ENCODE data around the gene HMGCLL1.

The HMGCLL1 gene

GRCh38 chr6:55568808-55569439 is 10.1 kb downstream of the HMGCLL1 start:
- Histone ChIP-seq H3K4me3 (ENCODE audit: extremely low read depth, insufficient read depth, low read length, poor library complexity, severe bottlenecking) (no peak overlapping the region), H3K4me1 (ENCODE audit: control insufficient read depth, insufficient read depth, low read length, poor library complexity, severe bottlenecking) (no peaks in the 10 kb centered on the region), H3K9me3 (ENCODE audit: control insufficient read depth, low read length) (no peaks in the 10 kb centered on the region), H3K27ac (ENCODE audit: low read depth, low read length, severe bottlenecking) (peak overlapping the region; percentile 48), H3K36me3 (ENCODE audit: control insufficient read depth, insufficient read depth, low read length) (no peaks in the 10 kb centered on the region)
- WGBS, 2 experiments (ENCODE audit: insufficient coverage in 2 of 2), result no CpG with 5 or more reads among the region's 1 CpG

- no peaks in the 10 kb centered on the region for H3K36me3 ChIP-seq (ENCODE audit: control insufficient read depth, insufficient read depth, low read length)
- no peak overlapping the region for H3K4me3 ChIP-seq (ENCODE audit: extremely low read depth, insufficient read depth, low read length, poor library complexity, severe bottlenecking)
- no peak overlapping the region for H3K27ac ChIP-seq (ENCODE audit: low read depth, low read length, severe bottlenecking)
- H3K4me1 ChIP-seq (ENCODE audit: control insufficient read depth, insufficient read depth, low read length, poor library complexity, severe bottlenecking), result no peaks in the 10 kb centered on the region
- WGBS, 2 experiments (ENCODE audit: insufficient coverage in 2 of 2), result 86% methylated on average over 2 of the region's 4 CpGs; no CpG with 5 or more reads in 1 of the 2 experiments
- no peaks in the 10 kb centered on the region for H3K9me3 ChIP-seq (ENCODE audit: control insufficient read depth, low read length)
Measured at GRCh38 chr6:55567558-55567957, 11.4 kb downstream of the HMGCLL1 start.

- Histone ChIP-seq H3K36me3 (ENCODE audit: control insufficient read depth, insufficient read depth, low read length) (no peaks in the 10 kb centered on the region), H3K4me3 (ENCODE audit: extremely low read depth, insufficient read depth, low read length, poor library complexity, severe bottlenecking) (no peak overlapping the region), H3K4me1 (ENCODE audit: control insufficient read depth, insufficient read depth, low read length, poor library complexity, severe bottlenecking) (no peaks in the 10 kb centered on the region), H3K27ac (ENCODE audit: low read depth, low read length, severe bottlenecking) (no peak overlapping the region), H3K9me3 (ENCODE audit: control insufficient read depth, low read length) (no peaks in the 10 kb centered on the region)
- WGBS, 2 experiments (ENCODE audit: insufficient coverage in 2 of 2), result 93 to 100% methylated on average over 1 to 2 of the region's 4 CpGs
Measured at GRCh38 chr6:55566036-55566710, 12.8 kb downstream of the HMGCLL1 start.

- H3K4me3 ChIP-seq (ENCODE audit: extremely low read depth, insufficient read depth, low read length, poor library complexity, severe bottlenecking), result no peak overlapping the region
- H3K36me3 ChIP-seq (ENCODE audit: control insufficient read depth, insufficient read depth, low read length), result no peaks in the 10 kb centered on the region
- 100% methylated on average over 1 of the region's 3 CpGs; no CpG with 5 or more reads in 1 of the 2 experiments for WGBS, 2 experiments (ENCODE audit: insufficient coverage in 2 of 2)
Measured at GRCh38 chr6:55562318-55562717, 16.7 kb downstream of the HMGCLL1 start.

GRCh38 chr6:55560290-55560885 is 18.6 kb downstream of the HMGCLL1 start:
- WGBS, 2 experiments (ENCODE audit: insufficient coverage in 2 of 2), result 71 to 86% methylated on average over 1 of the region's 2 CpGs
- H3K4me1 ChIP-seq (ENCODE audit: control insufficient read depth, insufficient read depth, low read length, poor library complexity, severe bottlenecking), result no peaks in the 10 kb centered on the region

More at GRCh38 chr6:55562318-55562717, 16.7 kb downstream of the HMGCLL1 start:
- Histone ChIP-seq H3K4me1 (ENCODE audit: control insufficient read depth, insufficient read depth, low read length, poor library complexity, severe bottlenecking) (no peaks in the 10 kb centered on the region), H3K27ac (ENCODE audit: low read depth, low read length, severe bottlenecking) (no peak overlapping the region), H3K9me3 (ENCODE audit: control insufficient read depth, low read length) (no peaks in the 10 kb centered on the region)

GRCh38 chr6:55557146-55557545 is 21.8 kb downstream of the HMGCLL1 start:
- WGBS, 2 experiments (ENCODE audit: insufficient coverage in 2 of 2), result 90 to 93% methylated on average over 3 to 4 of the region's 7 CpGs

More at GRCh38 chr6:55560290-55560885, 18.6 kb downstream of the HMGCLL1 start:
- no peak overlapping the region for H3K27ac ChIP-seq (ENCODE audit: low read depth, low read length, severe bottlenecking)
- no peaks in the 10 kb centered on the region for H3K9me3 ChIP-seq (ENCODE audit: control insufficient read depth, low read length)
- H3K4me3 ChIP-seq (ENCODE audit: extremely low read depth, insufficient read depth, low read length, poor library complexity, severe bottlenecking), result no peak overlapping the region
- H3K36me3 ChIP-seq (ENCODE audit: control insufficient read depth, insufficient read depth, low read length), result no peaks in the 10 kb centered on the region

GRCh38 chr6:55545791-55546190 is 33.2 kb downstream of the HMGCLL1 start:
- no peaks in the 10 kb centered on the region for H3K4me1 ChIP-seq (ENCODE audit: control insufficient read depth, insufficient read depth, low read length, poor library complexity, severe bottlenecking)
- H3K9me3 ChIP-seq (ENCODE audit: control insufficient read depth, low read length), result no peaks in the 10 kb centered on the region
- H3K4me3 ChIP-seq (ENCODE audit: extremely low read depth, insufficient read depth, low read length, poor library complexity, severe bottlenecking), result no peak overlapping the region
- H3K36me3 ChIP-seq (ENCODE audit: control insufficient read depth, insufficient read depth, low read length), result no peaks in the 10 kb centered on the region
- no peak overlapping the region for H3K27ac ChIP-seq (ENCODE audit: low read depth, low read length, severe bottlenecking)

More at GRCh38 chr6:55557146-55557545, 21.8 kb downstream of the HMGCLL1 start:
- Histone ChIP-seq H3K9me3 (ENCODE audit: control insufficient read depth, low read length) (no peaks in the 10 kb centered on the region), H3K4me3 (ENCODE audit: extremely low read depth, insufficient read depth, low read length, poor library complexity, severe bottlenecking) (no peak overlapping the region), H3K36me3 (ENCODE audit: control insufficient read depth, insufficient read depth, low read length) (no peaks in the 10 kb centered on the region), H3K27ac (ENCODE audit: low read depth, low read length, severe bottlenecking) (no peak overlapping the region), H3K4me1 (ENCODE audit: control insufficient read depth, insufficient read depth, low read length, poor library complexity, severe bottlenecking) (no peaks in the 10 kb centered on the region)

- Histone ChIP-seq H3K9me3 (ENCODE audit: control insufficient read depth, low read length) (no peaks in the 10 kb centered on the region), H3K4me3 (ENCODE audit: extremely low read depth, insufficient read depth, low read length, poor library complexity, severe bottlenecking) (no peak overlapping the region), H3K36me3 (ENCODE audit: control insufficient read depth, insufficient read depth, low read length) (no peaks in the 10 kb centered on the region), H3K4me1 (ENCODE audit: control insufficient read depth, insufficient read depth, low read length, poor library complexity, severe bottlenecking) (no peaks in the 10 kb centered on the region), H3K27ac (ENCODE audit: low read depth, low read length, severe bottlenecking) (no peak overlapping the region)
- WGBS, 2 experiments (ENCODE audit: insufficient coverage in 2 of 2), result 83 to 100% methylated on average over 1 of the region's 4 CpGs
Measured at GRCh38 chr6:55543633-55544309, 35.2 kb downstream of the HMGCLL1 start.

- no CpG with 5 or more reads among the region's 1 CpG for WGBS, 2 experiments (ENCODE audit: insufficient coverage in 2 of 2)
- no peaks in the 10 kb centered on the region for H3K36me3 ChIP-seq (ENCODE audit: control insufficient read depth, insufficient read depth, low read length)
- no peak overlapping the region for H3K27ac ChIP-seq (ENCODE audit: low read depth, low read length, severe bottlenecking)
- H3K4me1 ChIP-seq (ENCODE audit: control insufficient read depth, insufficient read depth, low read length, poor library complexity, severe bottlenecking), result no peaks in the 10 kb centered on the region
- H3K9me3 ChIP-seq (ENCODE audit: control insufficient read depth, low read length), result no peaks in the 10 kb centered on the region
- H3K4me3 ChIP-seq (ENCODE audit: extremely low read depth, insufficient read depth, low read length, poor library complexity, severe bottlenecking), result no peak overlapping the region
Measured at GRCh38 chr6:55541024-55541423, 38.0 kb downstream of the HMGCLL1 start.

GRCh38 chr6:55536391-55536956 is 42.5 kb downstream of the HMGCLL1 start:
- no peaks in the 10 kb centered on the region for H3K4me1 ChIP-seq (ENCODE audit: control insufficient read depth, insufficient read depth, low read length, poor library complexity, severe bottlenecking)
- H3K27ac ChIP-seq (ENCODE audit: low read depth, low read length, severe bottlenecking), result no peak overlapping the region
- H3K9me3 ChIP-seq (ENCODE audit: control insufficient read depth, low read length), result no peaks in the 10 kb centered on the region
- H3K4me3 ChIP-seq (ENCODE audit: extremely low read depth, insufficient read depth, low read length, poor library complexity, severe bottlenecking), result no peak overlapping the region
- 100% methylated on average over 1 of the region's 2 CpGs; no CpG with 5 or more reads in 1 of the 2 experiments for WGBS, 2 experiments (ENCODE audit: insufficient coverage in 2 of 2)
- no peaks in the 10 kb centered on the region for H3K36me3 ChIP-seq (ENCODE audit: control insufficient read depth, insufficient read depth, low read length)
